Spleen (tissue), 11 donors: ENCODE results near the gene SMIM1. TPM values are rescaled to one million over a fixed set of nuclear protein-coding genes. Genes with fewer than 3 reads are reported as not detected.

Source experiments
- DNase-seq: peaks from one replicate; pipeline ENCODE4 v3.0.0-alpha.2; 2020
- H3K27ac ChIP-seq, 8 donors: fragments of 200-600 bp; sonication (generic) in 7 of 8; 1 replicate in 4 of 8; 2 replicates in 4 of 8; pipeline versions ENCODE4 v1.5.0 to v1.8.0; 2016 to 2021; ENCODE audit warnings: inconsistent platforms in 4 of 8, mild to moderate bottlenecking in 4 of 8, moderate library complexity in 1 of 8
- H3K27me3 ChIP-seq, 7 donors: fragments of 200-600 bp; sonication (generic) in 6 of 7; replicated peaks in 1 of 7; 1 replicate in 4 of 7; 2 replicates in 3 of 7; pipeline versions ENCODE4 v1.5.0 to v1.8.0; 2016 to 2021; ENCODE audit warnings: inconsistent platforms in 3 of 7, mild to moderate bottlenecking in 1 of 7
- H3K36me3 ChIP-seq, 6 donors: fragments of 200-600 bp; sonication (generic) in 5 of 6; 1 replicate in 4 of 6; 2 replicates in 2 of 6; pipeline versions ENCODE4 v1.5.0 to v1.8.0; 2016 to 2021; ENCODE audit warnings: inconsistent platforms in 2 of 6
- H3K4me1 ChIP-seq, 6 donors: fragments of 200-600 bp; sonication (generic) in 5 of 6; 1 replicate in 3 of 6; 2 replicates in 3 of 6; pipeline versions ENCODE4 v1.5.0 to v1.8.0; 2016 to 2021; ENCODE audit warnings: inconsistent platforms in 3 of 6
- H3K4me3 ChIP-seq, 8 donors: fragments of 200-600 bp; sonication (generic) in 7 of 8; 1 replicate in 4 of 8; 2 replicates in 4 of 8; pipeline versions ENCODE4 v1.5.0 to v1.8.0; 2016 to 2021; ENCODE audit warnings: inconsistent platforms in 4 of 8, mild to moderate bottlenecking in 4 of 8, moderate library complexity in 2 of 8
- H3K9me3 ChIP-seq, 8 donors: fragments of 200-600 bp; sonication (generic) in 7 of 8; 1 replicate in 4 of 8; 2 replicates in 4 of 8; pipeline versions ENCODE4 v1.5.0 to v1.8.0; 2016 to 2021; ENCODE audit warnings: inconsistent platforms in 4 of 8
- CTCF ChIP-seq, 11 experiments: fragments of 200-600 bp in 7 of 11; fragments of 450-650 bp in 4 of 11; sonication (generic) in 4 of 11; IDR thresholded peaks in 8 of 11; conservative IDR thresholded peaks in 3 of 11; 1 replicate in 7 of 11; 2 replicates in 4 of 11; pipeline versions ENCODE4 v1.4.0 to v1.8.0; 2016 to 2021; ENCODE audit warnings: antibody characterized with exemption in 11 of 11, inconsistent platforms in 4 of 11, mild to moderate bottlenecking in 1 of 11
- POLR2A ChIP-seq, 3 donors: fragments of 450-650 bp; IDR thresholded peaks; one replicate each; pipeline ENCODE4 v1.5.1; 2017; ENCODE audit warnings: antibody characterized with exemption in 3 of 3, mild to moderate bottlenecking in 1 of 3
- POLR2AphosphoS5 ChIP-seq, 3 donors: sonication (generic); formaldehyde crosslinking; IDR thresholded peaks; one replicate each; pipeline ENCODE4 v1.5.1; 2017; ENCODE audit warnings: antibody characterized with exemption in 3 of 3
- WGBS, 5 donors: extraction: QIAGEN DNeasy Blood & Tissue Kit in 3 of 5; methylation state at CpG; one replicate each; pipeline versions ENCODE4 v1.1.5 to v1.1.7; 2013 to 2018; 5-methylcytosine and 5-hydroxymethylcytosine counted together
- intact Hi-C: fragments of 100-400 bp; cut with DNase I; formaldehyde crosslinking; loops from one replicate; pipeline ENCODE4 v1.15.0; 2023; ENCODE audit warnings: low total_unique reads
- polyA plus RNA-seq, 3 donors: library from polyadenylated mRNA; stranded (reverse); fragments of 200-250 nt; gene quantifications; one replicate each; pipeline ENCODE4 v1.2.1, GENCODE V29; 2013
- total RNA-seq, 7 donors: library from RNA; depleted of rRNA in 3 of 7; stranded (reverse); fragments of >200 nt in 3 of 7; fragmentation: NEBNext Ultra II Directional in 4 of 7; extraction: Animal tissue kit (Norgen Biotek cat#: 25700) in 4 of 7; gene quantifications; one replicate each; pipeline versions ENCODE4 v1.1.0 to v1.2.1, GENCODE V29; 2016 to 2021
- donor health status: healthy with polysubstance abuse.
- donor health status: DM: no; HTN: no; CAD: no; lungs with moderate emphysema.
- donor health status: DM: no; HTN: no; CAD: no.
- donor health status: Bipolar disorder and iron deficiency.
- donor health status: healthy.
- donor health status: DM: no; HTN: no; CAD: no.
- donor health status: DM: yes; HTN: yes; CAD: no.

The SMIM1 gene
- total and polyA plus RNA-seq, 10 donors: 2.0 to 12.7 (median 4.6) TPM; not detected in 1

- intact Hi-C loops: no loop called here
- Histone ChIP-seq H3K4me1 (peaks cover 0 to 51% (median 24%) of the 10 kb centered on the region in 6 donors), H3K36me3 (peaks cover 4 to 100% (median 64%) of the 10 kb centered on the region in 6 donors), H3K9me3 (no peaks in the 10 kb centered on the region), H3K27me3 (no peaks in the 10 kb centered on the region), H3K4me3 (no peak overlapping the region), H3K27ac (peak overlapping the region in 1 of 8 donors; percentile 48)
- WGBS, 5 donors: 81 to 92% (median 91%) methylated on average over 40 to 45 of the region's 45 CpGs
- peak in 1 of 3 donors; percentile 54 for TF ChIP-seq POLR2AphosphoS5 (IDR thresholded peaks at IDR 0.05)
- TF ChIP-seq POLR2A (IDR thresholded peaks at IDR 0.05): no peak
- DNase-seq: no peak
These were observed 14.2 kb downstream of the SMIM1 start for GRCh38 chr1:3786468-3787348.

GRCh38 chr1:3787349-3787715, 14.8 kb downstream of the SMIM1 start:
- no peak for TF ChIP-seq POLR2AphosphoS5 (IDR thresholded peaks at IDR 0.05)
- no peak for TF ChIP-seq POLR2A (IDR thresholded peaks at IDR 0.05)
- no peak for TF ChIP-seq CTCF (IDR thresholded peaks at IDR 0.05 in 8 of 11, conservative IDR thresholded peaks at IDR 0.05 in 3 of 11)
- no peak for DNase-seq
- intact Hi-C loops: no loop called here
- Histone ChIP-seq H3K4me3 (no peak overlapping the region), H3K27ac (peak overlapping the region in 1 of 8 donors; percentile 48), H3K36me3 (peaks cover 3 to 100% (median 60%) of the 10 kb centered on the region in 6 donors), H3K9me3 (no peaks in the 10 kb centered on the region), H3K27me3 (no peaks in the 10 kb centered on the region), H3K4me1 (peaks cover 0 to 57% (median 27%) of the 10 kb centered on the region in 6 donors)
- WGBS, 5 donors: 67 to 77% (median 75%) methylated on average over 10 of the region's 10 CpGs

- Histone ChIP-seq H3K27me3 (no peaks in the 10 kb centered on the region), H3K4me1 (peaks cover 0 to 63% (median 32%) of the 10 kb centered on the region in 6 donors), H3K9me3 (no peaks in the 10 kb centered on the region), H3K4me3 (no peak overlapping the region), H3K27ac (peak overlapping the region in 1 of 8 donors; percentile 48), H3K36me3 (peaks cover 0 to 99% (median 53%) of the 10 kb centered on the region in 6 donors)
- intact Hi-C loops: no loop called here
- no peak for TF ChIP-seq POLR2A (IDR thresholded peaks at IDR 0.05)
- TF ChIP-seq CTCF (IDR thresholded peaks at IDR 0.05 in 8 of 11, conservative IDR thresholded peaks at IDR 0.05 in 3 of 11): no peak
- no peak for TF ChIP-seq POLR2AphosphoS5 (IDR thresholded peaks at IDR 0.05)
- 69 to 90% (median 86%) methylated on average over 22 to 26 of the region's 26 CpGs for WGBS, 5 donors
- no peak for DNase-seq
These were observed 15.4 kb downstream of the SMIM1 start for GRCh38 chr1:3787745-3788605.

GRCh38 chr1:3788756-3789420, 16.3 kb downstream of the SMIM1 start:
- no peaks in the 10 kb centered on the region for H3K27me3 ChIP-seq
- no peak for DNase-seq
- no peak for TF ChIP-seq POLR2A (IDR thresholded peaks at IDR 0.05)
- TF ChIP-seq POLR2AphosphoS5 (IDR thresholded peaks at IDR 0.05): no peak
- no peak for TF ChIP-seq CTCF (IDR thresholded peaks at IDR 0.05 in 8 of 11, conservative IDR thresholded peaks at IDR 0.05 in 3 of 11)
- 79 to 94% (median 91%) methylated on average over 9 to 16 of the region's 16 CpGs for WGBS, 5 donors
- intact Hi-C loops: no loop called here
- peaks cover 8 to 73% (median 41%) of the 10 kb centered on the region in 6 donors for H3K4me1 ChIP-seq
- H3K36me3 ChIP-seq: peaks cover 0 to 97% (median 44%) of the 10 kb centered on the region in 6 donors
- H3K4me3 ChIP-seq: no peak overlapping the region
- no peaks in the 10 kb centered on the region for H3K9me3 ChIP-seq
- no peak overlapping the region for H3K27ac ChIP-seq
